H1 (cell line): ENCODE results near the gene NKPD1. TPM values are rescaled to one million over a fixed set of nuclear protein-coding genes. Genes with fewer than 3 reads are reported as not detected.

ENCODE experiments used
- CTCF ChIA-PET: fragments of 300-600 bp; sonication (Branson Sonifier 250); formaldehyde crosslinking; loops from one replicate; lab custom pipeline; 2021; ENCODE audit not compliant: partially characterized antibody; lab: Charles Lee
- POLR2A ChIA-PET: fragments of 300-600 bp; sonication (Branson Sonifier 250); formaldehyde crosslinking; loops from one replicate; lab custom pipeline; 2021; ENCODE audit warnings: inconsistent platforms; ENCODE audit not compliant: partially characterized antibody; lab: Charles Lee
- DNase-seq, 2 experiments: peaks; one replicate each; pipeline versions ENCODE4 v3.0.0 to v3.0.0-alpha.2; 2010 to 2022; ENCODE audit warnings: low spot score in 2 of 2, low read depth in 1 of 2, mixed read lengths in 1 of 2
- FAIRE-seq: peaks from 2 replicates; lab custom pipeline; 2011; peaks lifted over from hg19 to GRCh38; lab: Jason Lieb, UNC
- H2AFZ ChIP-seq: 2 replicates; pipeline ENCODE4 v1.8.1; 2012; ENCODE audit warnings: low read length, inconsistent platforms
- H2AK5ac ChIP-seq: 2 replicates; pipeline ENCODE4 v1.6.1; 2013; ENCODE audit warnings: low read depth, low read length
- H2BK120ac ChIP-seq: replicated peaks from 2 replicates; pipeline ENCODE3; 2013; ENCODE audit warnings: low read depth, low read length, inconsistent platforms
- H2BK12ac ChIP-seq: 2 replicates; pipeline ENCODE4 v1.6.1; 2013; ENCODE audit warnings: low read depth, low read length
- H2BK15ac ChIP-seq: 2 replicates; pipeline ENCODE4 v1.6.1; 2013; ENCODE audit warnings: low read length
- H2BK20ac ChIP-seq: 2 replicates; pipeline ENCODE4 v1.6.1; 2013; ENCODE audit warnings: low read length
- H2BK5ac ChIP-seq: 2 replicates; pipeline ENCODE4 v1.6.1; 2013; ENCODE audit warnings: low read depth, low read length
- H3K14ac ChIP-seq: 2 replicates; pipeline ENCODE4 v1.6.1; 2013; ENCODE audit warnings: inconsistent platforms; ENCODE audit not compliant: insufficient read length
- H3K18ac ChIP-seq: 2 replicates; pipeline ENCODE4 v1.6.1; 2013; ENCODE audit warnings: low read length; ENCODE audit errors: extremely low read depth
- H3K23ac ChIP-seq: 2 replicates; pipeline ENCODE4 v1.6.1; 2013; ENCODE audit warnings: inconsistent platforms; ENCODE audit not compliant: insufficient read length
- H3K23me2 ChIP-seq: 2 replicates; pipeline ENCODE4 v1.6.1; 2013; ENCODE audit warnings: low read depth, low read length
- H3K27ac ChIP-seq: 2 replicates; pipeline ENCODE4 v1.6.1; 2011; ENCODE audit warnings: low read depth, low read length, inconsistent platforms
- H3K27me3 ChIP-seq, 4 experiments: replicated peaks in 1 of 4; 1 replicate in 1 of 4; 2 replicates in 3 of 4; pipeline versions ENCODE4 v1.6.1 to v1.8.1; 2011 to 2013; ENCODE audit warnings: low read length in 3 of 4, mild to moderate bottlenecking in 3 of 4, inconsistent platforms in 2 of 4, mixed read lengths in 2 of 4, moderate library complexity in 1 of 4; ENCODE audit not compliant: control insufficient read depth in 3 of 4, insufficient read depth in 3 of 4; ENCODE audit errors: extremely low read depth in 1 of 4
- H3K36me3 ChIP-seq, 4 experiments: 2 replicates each; pipeline versions ENCODE4 v1.6.1 to v1.8.1; 2011 to 2013; ENCODE audit warnings: mild to moderate bottlenecking in 4 of 4, low read length in 3 of 4, moderate library complexity in 2 of 4, control low read depth in 1 of 4, inconsistent platforms in 1 of 4; ENCODE audit not compliant: insufficient read depth in 4 of 4, control insufficient read depth in 2 of 4
- H3K4ac ChIP-seq: replicated peaks from 2 replicates; pipeline ENCODE3; 2013; ENCODE audit warnings: low read length, low read depth, mixed read lengths, inconsistent platforms; ENCODE audit not compliant: insufficient read length
- H3K4me1 ChIP-seq, 4 experiments: replicated peaks in 1 of 4; 1 replicate in 1 of 4; 2 replicates in 3 of 4; pipeline versions ENCODE4 v1.6.1 to v1.8.1; 2011 to 2013; ENCODE audit warnings: low read length in 3 of 4, inconsistent platforms in 2 of 4, mixed read lengths in 1 of 4; ENCODE audit not compliant: insufficient read depth in 4 of 4, control insufficient read depth in 3 of 4
- H3K4me2 ChIP-seq, 2 experiments: 2 replicates each; pipeline versions ENCODE4 v1.6.1 to v1.8.1; 2011 to 2013; ENCODE audit warnings: low read depth in 2 of 2, low read length in 2 of 2, control low read depth in 1 of 2, inconsistent platforms in 1 of 2, mild to moderate bottlenecking in 1 of 2; ENCODE audit not compliant: insufficient read depth in 1 of 2
- H3K4me3 ChIP-seq, 4 experiments: fragments of 200-600, 300-600 bp in 1 of 4; sonication (generic), shearing (Covaris generic), sonication (Bioruptor Twin) in 1 of 4; 2 replicates each; pipeline versions ENCODE4 v1.5.1 to v1.8.1; 2011 to 2016; ENCODE audit warnings: low read length in 4 of 4, low read depth in 3 of 4, control low read depth in 2 of 4, inconsistent platforms in 2 of 4, mild to moderate bottlenecking in 2 of 4, mixed read lengths in 1 of 4, moderate library complexity in 1 of 4; ENCODE audit not compliant: insufficient read depth in 2 of 4; ENCODE audit errors: extremely low read depth in 1 of 4
- H3K56ac ChIP-seq: replicated peaks from 2 replicates; pipeline ENCODE3; 2013; ENCODE audit warnings: low read depth, mild to moderate bottlenecking, mixed read lengths, low read length, inconsistent platforms; ENCODE audit not compliant: insufficient read length
- H3K79me1 ChIP-seq: 2 replicates; pipeline ENCODE4 v1.6.1; 2013; ENCODE audit warnings: low read depth, low read length, control low read depth
- H3K79me2 ChIP-seq, 2 experiments: 2 replicates each; pipeline versions ENCODE4 v1.6.1 to v1.8.1; 2012 to 2013; ENCODE audit warnings: low read length in 2 of 2, mild to moderate bottlenecking in 2 of 2, inconsistent platforms in 1 of 2; ENCODE audit not compliant: insufficient read depth in 2 of 2, control insufficient read depth in 1 of 2
- H3K9ac ChIP-seq, 4 experiments: replicated peaks in 1 of 4; 1 replicate in 1 of 4; 2 replicates in 3 of 4; pipeline versions ENCODE4 v1.6.1 to v1.8.1; 2011 to 2013; ENCODE audit warnings: low read depth in 3 of 4, low read length in 3 of 4, control low read depth in 2 of 4, mild to moderate bottlenecking in 2 of 4, moderate library complexity in 2 of 4, inconsistent platforms in 1 of 4; ENCODE audit errors: extremely low read depth in 1 of 4
- H3K9me3 ChIP-seq, 2 experiments: 2 replicates each; pipeline versions ENCODE4 v1.6.1 to v1.8.1; 2012 to 2013; ENCODE audit warnings: mild to moderate bottlenecking in 2 of 2, moderate library complexity in 2 of 2, control low read depth in 1 of 2, inconsistent platforms in 1 of 2, low read depth in 1 of 2, low read length in 1 of 2, mixed read lengths in 1 of 2; ENCODE audit not compliant: insufficient read depth in 2 of 2
- H4K20me1 ChIP-seq, 2 experiments: replicated peaks in 1 of 2; 2 replicates each; pipeline versions ENCODE3 to v1.8.1; 2011 to 2013; ENCODE audit warnings: inconsistent platforms in 2 of 2, low read length in 2 of 2, mild to moderate bottlenecking in 1 of 2; ENCODE audit not compliant: insufficient read depth in 2 of 2, control insufficient read depth in 1 of 2
- H4K5ac ChIP-seq: 2 replicates; pipeline ENCODE4 v1.6.1; 2013; ENCODE audit warnings: low read length, low read depth, mixed read lengths, inconsistent platforms; ENCODE audit not compliant: insufficient read length
- H4K8ac ChIP-seq: 2 replicates; pipeline ENCODE4 v1.8.0; 2013; ENCODE audit warnings: mild to moderate bottlenecking, moderate library complexity, low read length, inconsistent platforms; ENCODE audit not compliant: insufficient read depth; ENCODE audit errors: extremely low read depth
- H4K91ac ChIP-seq: replicated peaks from 2 replicates; pipeline ENCODE3; 2013; ENCODE audit warnings: low read length, mixed read lengths, inconsistent platforms; ENCODE audit not compliant: insufficient read length
- SIRT6 ChIP-seq: IDR thresholded peaks from one replicate; pipeline ENCODE4 v1.7.1; 2012; ENCODE audit warnings: low read length, inconsistent platforms
- YY1 ChIP-seq: IDR thresholded peaks from 2 replicates; pipeline ENCODE4 v1.6.1; 2011; ENCODE audit warnings: low read depth, mild to moderate bottlenecking, low read length
- WGBS, 2 experiments: shearing (Covaris generic) in 1 of 2; methylation state at CpG; one replicate each; pipeline versions ENCODE4 v1.1.6 to v1.1.7; 2013 to 2015; ENCODE audit warnings: low lambda C conversion rate in 2 of 2, mixed read lengths in 2 of 2, inconsistent platforms in 1 of 2, low coverage in 1 of 2, missing lambda C conversion rate in 1 of 2; ENCODE audit not compliant: insufficient replicate concordance in 2 of 2, insufficient coverage in 1 of 2, insufficient read length in 1 of 2; ENCODE audit errors: extremely low coverage in 1 of 2, missing lambda C conversion rate in 1 of 2; 5-methylcytosine and 5-hydroxymethylcytosine counted together
- polyA plus RNA-seq, 7 experiments: library from polyadenylated mRNA; depleted of rRNA in 3 of 7; stranded (reverse) in 5 of 7; unstranded in 2 of 7; fragments of >200 nt in 5 of 7; fragments of 200-250 nt in 2 of 7; gene quantifications; 1 replicate in 5 of 7; 2 replicates in 1 of 7; 4 replicates in 1 of 7; pipeline versions ENCODE4 v1.2.1 to v1.2.3, GENCODE V29; 2011 to 2013; ENCODE audit warnings: missing spikeins in 2 of 7, mixed read lengths in 2 of 7
- total RNA-seq: library from RNA; stranded (reverse); fragmentation: NEBNext Ultra II Directional; extraction: Animal tissue kit (Norgen Biotek cat#: 25700); gene quantifications from 2 replicates; pipeline ENCODE4 v1.2.1, GENCODE V29; 2021

NKPD1 gene
- total and polyA plus RNA-seq, 2 of the 8 experiments (the other 6 are each of a cell fraction or from before 2014, with no cell fraction given) = 0.30 to 0.39 TPM

- Histone ChIP-seq H3K56ac (no peak overlapping the region), H3K23ac (no peak overlapping the region), H3K9ac (no peak overlapping the region), H4K91ac (no peak overlapping the region), H3K14ac (no peak overlapping the region), H2AFZ (no peak overlapping the region), H3K9me3 (no peaks in the 10 kb centered on the region), H3K27me3 (no peaks in the 10 kb centered on the region), H4K5ac (no peak overlapping the region), H2BK5ac (no peak overlapping the region), H3K79me1 (peaks cover 30% of the 10 kb centered on the region), H3K4me2 (no peak overlapping the region), H3K4me1 (peaks cover 0 to 2% (median 0%) of the 10 kb centered on the region in 4 experiments; a peak in 4 of 7 replicates), H3K4ac (no peak overlapping the region), H2BK12ac (no peak overlapping the region), H2BK20ac (no peak overlapping the region), H4K8ac (no peak overlapping the region; the same call in 1 of the 2 replicates), H3K27ac (no peak overlapping the region), H2AK5ac (no peak overlapping the region), H3K79me2 (peaks cover 0 to 67% of the 10 kb centered on the region in 2 experiments; a peak in 2 of 4 replicates), H3K4me3 (no peak overlapping the region), H3K36me3 (no peaks in the 10 kb centered on the region), H2BK120ac (no peak overlapping the region), H3K18ac (no peak overlapping the region), H4K20me1 (peaks cover 16 to 43% of the 10 kb centered on the region in 2 experiments), H3K23me2 (no peaks in the 10 kb centered on the region), H2BK15ac (no peak overlapping the region)
- POLR2A ChIA-PET = interaction anchor here (1.3 to 4.3 kb wide), 4 partner anchors 13 to 34 kb away, joined by 3 to 21 read pairs (median 8); partner anchors contain the start of gene PPP1R37
- DNase-seq = no peak
- 86% methylated on average over 6 of the region's 6 CpGs; no CpG with 5 or more reads in 1 of the 2 experiments for WGBS, 2 experiments
- CTCF ChIA-PET = interaction anchor here (0.9 to 6.1 kb wide), 9 partner anchors 11 to 37 kb away, joined by 3 to 73 read pairs (median 24); partner anchors contain the start of gene PPP1R37
- FAIRE-seq = no peak
- TF ChIP-seq YY1 (no peak), SIRT6 (no peak)
Observed at GRCh38 chr19:45124021-45124420, 36.8 kb downstream of the NKPD1 start.
